Smooth muscle cell of the brain vasculature (primary cell): ENCODE measurements around the gene FXYD5.
"Not testable (repeated sequence)": the region's sequence is repeated elsewhere in the genome, so short reads cannot be mapped to it uniquely, and the experiment has no call there.

Source experiments
- DNase-seq: peaks from one replicate; pipeline ENCODE4 v3.0.0-alpha.2; 2012; ENCODE audit warnings: low read depth, low spot score

Gene FXYD5

DNA sequence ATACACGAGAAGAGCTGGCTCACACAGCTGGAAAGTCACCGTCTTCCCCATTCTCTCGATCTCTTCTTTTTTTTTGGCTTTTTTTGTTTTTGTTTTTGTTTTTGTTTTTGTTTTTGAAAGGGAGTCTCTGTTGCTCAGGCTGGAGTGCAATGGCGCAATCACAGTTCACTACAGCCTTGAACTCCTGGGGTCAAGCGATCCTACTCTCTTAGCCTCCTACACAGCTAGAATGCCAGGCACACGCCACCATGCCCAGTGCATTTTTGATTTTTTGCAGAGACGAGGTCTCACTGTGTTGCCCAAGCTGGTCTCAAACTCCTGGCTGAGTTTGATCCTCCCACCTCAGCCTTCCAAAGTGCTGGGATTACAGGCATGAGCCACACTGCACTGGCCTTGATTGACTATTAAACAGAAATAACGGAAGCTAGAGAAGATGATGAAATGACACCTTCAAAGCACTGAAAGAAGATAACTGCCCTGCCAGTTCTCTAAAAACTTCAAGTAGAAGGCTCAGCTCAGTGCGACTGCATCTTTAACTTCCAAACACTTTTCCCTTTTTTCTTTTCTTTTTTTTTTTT is 34.9 kb upstream of the FXYD5 start:
- no peak for DNase-seq

DNA sequence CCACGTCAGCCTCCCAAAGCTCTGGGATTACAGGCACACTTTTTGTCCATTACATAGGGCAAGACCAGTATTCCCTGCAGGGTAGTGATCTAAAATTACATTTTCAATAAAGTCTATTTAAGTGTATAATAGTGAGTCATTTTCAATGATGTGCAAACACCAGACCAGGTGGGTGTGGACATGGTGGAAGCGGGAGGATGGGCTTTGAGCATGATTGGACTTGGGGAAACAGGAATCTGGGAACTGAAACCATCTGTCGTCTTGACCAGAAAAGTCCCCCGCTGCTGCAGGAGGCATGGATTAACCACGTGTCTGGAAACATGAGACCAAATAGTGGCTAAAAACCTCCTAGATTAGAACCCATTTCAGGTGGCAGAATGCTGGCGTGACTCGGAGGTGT is 34.0 kb upstream of the FXYD5 start:
- DNase-seq, result peak; percentile 52

DNA sequence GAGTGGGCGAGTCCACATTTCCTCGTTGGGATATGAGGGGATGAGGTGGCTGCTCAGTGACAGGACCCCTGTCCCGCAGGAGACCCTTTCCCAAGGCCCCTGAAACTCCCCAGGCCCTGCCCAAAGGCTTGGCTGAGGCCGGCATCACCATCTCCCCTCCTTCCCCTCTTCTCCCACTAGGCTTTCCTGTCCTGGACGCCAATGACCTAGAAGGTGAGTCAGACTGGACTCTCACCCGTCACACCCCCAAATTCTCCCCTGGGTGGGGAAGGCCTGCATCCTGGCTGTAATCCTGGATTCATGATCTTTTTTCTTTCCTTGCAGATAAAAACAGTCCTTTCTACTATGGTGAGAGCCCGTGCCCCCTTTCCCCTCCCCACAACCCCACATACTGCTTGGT is 33.6 kb upstream of the FXYD5 start:
- no peak for DNase-seq

DNA sequence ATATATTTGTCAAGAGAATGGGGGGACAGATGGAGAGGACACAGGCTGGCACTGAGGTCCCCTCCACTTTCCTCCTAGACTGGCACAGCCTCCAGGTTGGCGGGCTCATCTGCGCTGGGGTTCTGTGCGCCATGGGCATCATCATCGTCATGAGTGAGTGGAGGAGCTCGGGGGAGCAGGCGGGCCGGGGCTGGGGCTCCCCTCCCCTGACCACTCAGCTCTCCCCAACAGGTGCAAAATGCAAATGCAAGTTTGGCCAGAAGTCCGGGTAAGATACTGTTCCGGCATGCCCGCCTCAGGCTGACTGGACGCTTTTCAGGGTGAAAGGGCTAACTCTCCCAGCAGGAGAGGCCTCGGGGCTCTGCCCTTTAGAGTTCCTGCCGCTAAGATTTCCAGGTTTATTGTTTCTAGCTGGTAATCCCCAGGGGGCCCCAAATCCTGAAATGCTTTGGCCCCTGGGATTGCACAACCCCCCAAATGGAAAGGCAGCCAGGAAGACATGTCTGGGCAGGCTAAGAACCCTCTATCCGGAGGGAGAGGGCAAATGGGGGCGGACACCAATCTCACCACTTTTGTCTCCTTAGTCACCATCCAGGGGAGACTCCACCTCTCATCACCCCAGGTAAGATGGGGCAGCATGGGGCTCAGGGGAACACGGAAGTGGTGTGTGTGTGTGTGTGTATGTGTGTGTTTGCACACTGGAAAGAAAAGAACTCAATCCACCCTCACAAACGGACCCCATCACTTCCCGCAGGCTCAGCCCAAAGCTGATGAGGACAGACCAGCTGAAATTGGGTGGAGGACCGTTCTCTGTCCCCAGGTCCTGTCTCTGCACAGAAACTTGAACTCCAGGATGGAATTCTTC is 31.6 kb upstream of the FXYD5 start:
- DNase-seq, result no peak

DNA sequence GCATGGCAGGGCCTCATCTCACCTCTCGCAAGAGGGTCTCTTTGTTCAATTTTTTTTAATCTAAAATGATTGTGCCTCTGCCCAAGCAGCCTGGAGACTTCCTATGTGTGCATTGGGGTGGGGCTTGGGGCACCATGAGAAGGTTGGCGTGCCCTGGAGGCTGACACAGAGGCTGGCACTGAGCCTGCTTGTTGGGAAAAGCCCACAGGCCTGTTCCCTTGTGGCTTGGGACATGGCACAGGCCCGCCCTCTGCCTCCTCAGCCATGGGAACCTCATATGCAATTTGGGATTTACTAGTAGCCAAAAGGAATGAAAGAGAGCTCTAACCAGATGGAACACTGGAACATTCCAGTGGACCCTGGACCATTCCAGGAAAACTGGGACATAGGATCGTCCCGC is 31.0 kb upstream of the FXYD5 start:
- no peak for DNase-seq

DNA sequence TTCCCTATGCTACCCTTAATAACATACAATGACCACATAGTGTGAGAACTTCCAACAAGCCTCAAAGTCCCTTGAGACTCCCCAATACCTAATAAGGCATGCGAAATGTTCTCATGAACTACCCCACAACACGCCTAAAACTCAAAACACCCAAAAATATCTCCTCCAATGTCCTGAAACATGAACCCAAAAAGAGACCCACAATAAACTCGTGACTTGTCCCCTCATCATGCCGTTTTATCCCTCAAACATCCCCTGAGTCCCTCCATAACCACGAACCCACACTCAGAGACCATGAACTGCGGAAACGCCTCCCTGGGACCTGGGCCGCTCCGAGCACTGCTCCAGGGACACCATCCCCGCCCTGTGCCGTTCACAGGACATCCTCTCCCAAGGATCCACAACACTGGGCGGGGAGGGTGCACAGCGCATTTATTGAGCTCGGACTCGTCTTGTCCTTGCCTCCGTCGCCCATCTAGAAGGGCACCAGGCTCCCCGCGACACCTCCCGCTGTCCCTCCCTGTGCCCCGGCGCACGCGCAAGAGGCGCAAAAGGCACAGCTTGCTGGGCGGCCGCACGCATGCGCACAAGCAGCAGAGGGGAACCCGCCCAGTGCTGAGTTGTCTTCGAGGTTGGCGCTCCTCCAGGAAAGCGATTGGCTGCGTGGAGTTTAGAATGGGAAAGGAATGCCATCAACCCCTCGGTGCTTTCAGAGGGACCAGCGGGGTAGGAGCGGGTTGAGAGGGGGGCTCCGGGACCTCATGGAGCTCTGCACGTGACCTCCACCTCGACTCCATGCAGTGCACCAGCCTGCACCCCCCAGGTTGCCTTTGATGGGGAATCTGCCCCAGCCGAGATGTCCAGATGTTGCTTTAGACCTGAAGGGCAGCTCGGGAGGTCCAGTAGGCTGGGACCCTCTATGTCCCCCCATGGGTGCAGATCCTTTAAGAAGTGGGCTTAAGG is 30.2 kb upstream of the FXYD5 start:
- DNase-seq, result peak; percentile 69

DNA sequence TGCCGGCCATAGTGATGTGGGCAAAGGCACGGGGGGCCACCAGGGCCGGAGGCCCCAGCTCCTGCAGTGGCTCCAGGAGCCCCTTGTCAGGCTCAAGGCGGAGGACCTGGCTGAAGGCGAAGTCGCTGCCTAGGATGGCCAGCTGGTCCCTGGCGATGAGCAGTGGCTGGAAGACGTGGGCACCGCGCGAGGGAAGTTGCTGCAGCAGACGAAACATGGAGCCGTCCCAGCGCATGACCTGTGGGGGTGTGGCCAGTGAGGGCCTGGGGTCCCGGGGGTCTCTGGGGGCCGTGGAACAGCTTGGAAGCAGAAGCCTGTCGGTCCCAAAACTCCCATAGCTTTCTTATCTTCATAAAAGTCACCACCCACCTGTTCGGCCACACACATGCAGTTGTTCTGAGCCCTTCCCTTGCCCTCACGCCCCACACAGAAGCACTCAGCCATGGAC is 29.2 kb upstream of the FXYD5 start:
- no peak for DNase-seq

DNA sequence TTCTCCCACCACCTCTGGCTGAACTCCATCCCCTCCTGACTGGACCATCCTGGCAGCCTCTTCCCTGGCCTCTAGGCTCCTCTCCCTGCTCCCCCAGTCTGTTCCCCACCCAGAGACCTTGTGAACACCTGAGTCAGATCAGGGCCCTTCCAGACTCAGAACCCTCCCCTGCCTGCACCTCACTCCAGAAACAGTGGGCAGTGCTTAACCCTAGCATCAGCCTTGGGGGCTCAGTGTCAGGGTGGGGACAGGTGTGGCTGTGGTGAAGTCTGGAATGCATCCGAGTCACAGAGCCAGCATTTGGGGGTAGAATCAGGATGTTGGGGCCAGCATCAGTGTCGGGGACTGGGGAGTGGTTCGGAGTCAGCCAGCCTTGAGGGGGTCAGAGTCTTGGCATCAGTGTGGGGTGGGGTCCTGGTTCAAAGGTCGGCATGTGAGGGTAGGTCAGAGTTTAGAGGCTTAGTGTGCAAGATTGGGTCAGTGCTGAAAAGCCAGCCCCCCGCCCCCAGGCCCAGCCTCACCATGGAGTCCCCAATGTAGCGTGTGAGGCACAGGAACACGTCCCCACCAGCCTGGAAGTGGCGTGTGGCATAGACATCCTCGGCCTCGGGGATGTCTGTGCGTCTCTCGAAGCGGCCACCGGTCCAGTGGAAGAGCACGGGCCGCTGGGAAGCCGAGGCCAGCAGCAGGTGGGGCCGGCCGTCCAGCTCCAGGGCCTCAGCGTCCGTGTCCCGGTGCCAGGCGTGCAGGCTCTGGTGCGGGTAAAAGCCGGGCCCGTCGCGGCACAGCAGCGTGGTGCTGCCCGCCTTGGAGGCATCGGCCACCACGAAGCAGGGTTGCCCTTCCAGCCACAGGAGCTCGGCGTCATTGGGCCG is 28.5 kb upstream of the FXYD5 start:
- no peak for DNase-seq

DNA sequence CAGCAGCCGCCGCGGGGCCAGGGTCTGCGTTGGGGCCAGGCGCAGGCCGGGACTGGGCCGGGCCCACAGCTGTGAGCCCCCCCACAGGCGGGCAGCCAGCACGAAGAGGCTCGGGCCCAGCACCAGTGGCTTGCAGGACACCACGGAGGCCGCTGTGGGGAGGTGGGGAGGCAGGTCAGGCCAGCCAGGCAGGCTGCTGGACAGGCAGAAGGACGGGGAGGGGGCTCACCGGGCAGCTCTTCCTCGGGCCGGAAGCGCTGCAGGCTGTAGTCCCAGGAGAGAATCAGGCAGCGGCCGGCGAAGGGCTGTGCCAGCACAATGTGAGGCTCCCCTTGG is 27.9 kb upstream of the FXYD5 start:
- DNase-seq, result no peak

DNA sequence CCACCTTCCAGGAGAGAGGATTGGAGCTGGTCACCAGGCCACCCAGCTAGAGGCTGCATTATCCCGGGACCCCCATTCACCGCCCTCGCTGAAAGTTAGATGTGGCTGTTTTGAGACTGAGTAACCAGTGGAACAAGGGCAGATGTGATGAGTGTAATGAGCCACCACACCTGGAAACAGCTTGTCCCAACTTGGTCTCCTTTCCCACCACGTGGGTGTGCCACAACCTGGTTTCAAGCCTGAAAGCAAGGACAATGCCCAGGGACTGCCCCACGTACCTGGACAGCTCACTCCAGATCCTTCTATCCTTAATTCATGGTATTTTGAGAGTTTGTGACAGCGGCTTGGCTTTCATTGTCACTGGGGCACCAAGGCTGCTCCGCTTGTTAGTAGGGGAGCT is 26.7 kb upstream of the FXYD5 start:
- DNase-seq, result no peak

DNA sequence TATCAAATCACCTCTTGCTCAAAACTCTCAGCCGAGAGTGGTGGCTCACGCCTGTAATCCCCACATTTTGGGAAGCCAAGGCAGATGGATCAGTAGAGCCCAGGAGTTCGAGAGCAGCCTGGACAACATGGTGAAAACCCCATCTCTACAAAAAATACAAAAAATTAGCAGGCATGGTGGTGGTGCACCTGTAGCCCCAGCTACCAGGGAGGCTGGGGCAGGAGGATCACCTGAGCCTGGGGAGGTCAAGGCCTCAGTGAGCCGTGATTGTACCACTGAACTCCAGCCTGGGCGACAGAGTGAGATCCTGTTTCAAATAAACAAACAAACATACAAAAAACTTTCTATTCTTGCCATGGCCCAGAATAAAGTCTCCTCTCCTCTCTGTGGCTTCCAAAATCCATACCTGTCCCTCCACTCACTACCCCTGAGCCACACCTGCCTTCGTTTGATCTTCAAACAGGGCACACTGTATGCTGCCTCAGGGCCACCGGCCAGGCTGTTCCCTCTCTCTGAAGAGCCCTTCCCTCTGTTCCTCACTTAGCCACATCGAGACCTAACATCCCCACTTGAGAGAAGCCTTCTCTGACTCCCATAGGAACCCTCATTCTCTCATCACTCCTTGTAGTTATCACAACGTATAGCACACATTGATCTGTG is 26.0 kb upstream of the FXYD5 start:
- DNase-seq, result no peak

DNA sequence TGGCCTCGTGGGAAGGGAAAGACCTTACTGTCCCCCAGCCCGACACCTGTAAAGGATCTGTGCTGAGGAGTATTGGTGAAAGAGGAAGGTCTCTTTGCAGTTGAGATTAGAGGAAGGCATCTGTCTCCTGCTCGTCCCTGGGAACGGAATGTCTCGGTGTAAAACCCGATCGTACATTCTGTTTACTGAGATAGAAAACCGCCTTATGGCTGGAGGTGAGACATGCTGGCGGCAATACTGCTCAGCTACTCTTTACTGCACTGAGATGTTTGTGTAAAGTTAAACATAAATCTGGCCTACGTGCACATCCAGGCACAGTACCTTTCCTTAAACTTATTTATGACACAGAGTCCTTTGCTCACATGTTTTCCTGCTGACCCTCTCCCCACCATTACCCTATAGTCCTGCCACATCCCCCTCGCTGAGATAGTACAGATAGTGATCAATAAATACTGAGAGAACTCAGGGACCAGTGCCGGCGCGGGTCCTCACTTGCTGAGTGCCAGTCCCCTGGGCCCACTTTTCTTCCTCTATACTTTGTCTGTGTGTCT is 24.7 kb upstream of the FXYD5 start:
- not testable (repeated sequence) for DNase-seq

DNA sequence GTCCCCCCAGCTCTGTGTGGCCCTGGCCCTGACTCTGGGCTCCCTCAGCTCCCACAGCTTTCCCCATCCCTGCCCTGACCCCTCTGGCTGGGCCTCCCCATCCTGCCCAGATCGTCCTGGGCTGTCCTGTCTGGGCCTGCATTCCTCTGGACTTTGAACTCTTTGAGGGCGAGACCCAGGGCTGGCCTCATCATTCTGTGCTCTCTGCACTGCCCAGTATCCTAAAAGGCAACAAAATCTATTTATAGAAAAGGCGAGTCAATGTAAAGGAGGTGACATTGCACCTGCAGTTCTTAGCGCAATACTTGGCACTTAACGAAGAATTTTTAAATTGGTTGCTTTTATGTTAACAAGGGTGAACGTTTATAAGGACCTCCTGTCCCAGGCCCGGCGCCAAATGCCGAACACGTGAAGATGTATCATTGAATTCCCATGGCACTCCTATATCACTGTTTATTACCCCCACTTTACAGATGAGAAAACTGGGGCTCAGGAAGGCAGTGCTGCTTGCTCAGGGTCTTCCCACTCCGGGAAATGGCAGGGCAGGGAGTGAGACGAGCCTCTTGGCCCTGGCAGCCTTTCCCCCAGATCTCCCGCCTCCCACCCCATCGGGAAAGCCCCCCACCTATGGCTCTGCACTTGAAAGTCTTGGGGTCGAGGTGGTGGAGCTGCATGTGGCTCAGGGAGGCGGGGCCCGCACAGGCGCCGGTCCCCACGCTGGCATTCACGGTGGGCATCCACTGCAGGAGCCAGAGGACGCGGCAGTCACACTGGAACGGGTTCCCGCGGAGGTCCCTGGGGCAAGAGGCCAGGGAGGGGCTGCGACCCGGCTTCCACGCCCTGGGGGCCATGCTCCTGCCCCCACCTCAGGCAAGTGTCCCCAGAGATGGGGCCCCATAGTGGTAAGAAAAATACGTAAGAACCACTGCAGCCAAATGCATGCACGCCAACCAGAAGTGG is 23.5 kb upstream of the FXYD5 start:
- DNase-seq, result no peak

DNA sequence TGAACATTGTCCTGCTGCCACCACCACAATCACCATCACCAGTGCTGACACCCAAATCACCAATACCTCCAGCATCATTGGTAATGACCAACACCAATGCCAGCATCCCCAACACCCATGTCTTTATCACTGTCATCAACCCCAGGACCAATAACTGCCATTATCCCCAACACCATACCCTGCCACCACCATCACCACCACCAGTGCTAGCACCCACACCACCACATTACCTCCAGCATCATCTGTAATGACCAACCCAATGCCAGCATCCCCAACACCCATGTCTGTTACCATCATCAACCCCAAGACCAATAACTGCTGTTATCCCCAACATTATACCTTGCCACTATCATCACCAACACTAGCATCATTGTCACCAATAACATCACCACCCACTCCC is 22.3 kb upstream of the FXYD5 start:
- no peak for DNase-seq

DNA sequence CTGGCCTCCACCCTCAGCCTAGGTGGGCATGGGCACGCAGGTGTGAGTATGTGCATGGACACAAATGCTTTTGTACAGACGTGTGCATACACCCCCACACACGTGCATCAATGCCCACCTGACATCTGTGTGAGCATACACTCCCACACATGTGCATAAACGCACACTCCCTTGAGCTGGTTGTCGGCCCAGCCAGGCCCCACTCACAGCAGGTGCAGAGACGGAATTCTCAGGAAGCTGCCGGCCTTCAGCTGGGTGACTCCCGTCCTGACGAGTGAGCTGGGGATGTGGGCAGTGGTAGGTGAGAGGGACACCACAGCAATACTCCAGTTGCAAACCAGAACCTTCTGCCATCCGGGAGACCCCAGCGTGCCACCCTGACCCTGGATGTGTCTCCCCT is 20.7 kb upstream of the FXYD5 start:
- DNase-seq, result no peak

DNA sequence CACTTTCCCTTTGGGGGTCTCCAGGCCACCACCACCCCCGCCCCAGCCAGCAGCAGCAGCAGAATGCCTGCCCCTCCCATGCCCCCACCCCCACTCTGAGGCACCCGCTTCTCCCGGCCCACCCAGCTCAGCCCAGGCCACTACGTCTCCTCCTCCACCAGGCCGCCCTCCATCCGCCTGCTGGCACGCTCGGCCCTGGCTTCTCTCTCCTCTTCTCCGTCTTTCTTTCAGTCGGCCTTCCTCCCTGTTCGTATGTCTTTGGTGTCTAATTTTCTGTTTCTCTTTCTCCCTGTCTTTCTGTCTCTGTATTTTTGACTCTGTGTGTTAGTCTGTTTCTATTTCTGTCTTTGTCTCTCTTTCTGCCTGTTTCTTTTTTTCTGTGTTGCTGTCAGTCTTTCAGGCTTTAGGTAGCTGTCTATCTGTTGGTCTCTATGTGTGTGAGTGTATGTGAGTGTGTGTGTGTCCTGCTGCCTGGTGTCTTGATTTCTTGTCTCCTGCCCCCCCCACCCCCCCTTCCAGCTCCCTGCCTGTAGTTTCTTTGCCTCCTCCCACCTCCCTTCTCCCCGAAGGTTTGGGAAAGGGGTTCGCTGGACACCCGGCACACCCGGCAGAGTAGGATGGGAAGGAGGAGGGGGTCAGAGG is 19.8 kb upstream of the FXYD5 start, which contains the start of gene LGI4:
LGI4 (minus strand) TSS at position 459 of the 642 bp plus-strand sequence; CDS start at position 80, 379 bp downstream.
- no peak for DNase-seq

DNA sequence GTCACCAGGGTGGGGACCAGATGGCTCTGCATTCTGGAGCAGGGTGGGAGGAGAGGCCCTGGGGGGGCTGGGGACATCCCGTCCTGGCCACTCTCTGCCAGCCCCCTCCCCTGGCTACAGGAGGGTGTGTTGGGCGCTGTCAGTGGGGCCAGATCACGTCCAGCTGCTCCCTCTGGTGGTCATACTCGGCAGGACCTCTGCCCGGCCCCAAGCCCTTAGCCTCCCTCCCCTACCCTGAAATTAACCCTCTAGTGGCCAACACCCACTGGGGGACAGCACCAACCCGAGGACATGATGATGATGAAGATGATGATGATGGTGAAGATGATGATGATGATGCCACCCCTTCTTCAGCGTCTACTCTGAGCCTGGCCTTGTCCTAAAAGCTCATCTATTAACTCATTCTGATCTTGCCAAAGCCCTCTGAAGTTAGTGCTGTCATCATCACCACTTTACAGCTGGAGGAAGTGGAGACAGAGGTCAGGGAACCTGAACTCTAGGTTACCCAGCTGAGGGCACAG is 19.1 kb upstream of the FXYD5 start:
- DNase-seq, result no peak

DNA sequence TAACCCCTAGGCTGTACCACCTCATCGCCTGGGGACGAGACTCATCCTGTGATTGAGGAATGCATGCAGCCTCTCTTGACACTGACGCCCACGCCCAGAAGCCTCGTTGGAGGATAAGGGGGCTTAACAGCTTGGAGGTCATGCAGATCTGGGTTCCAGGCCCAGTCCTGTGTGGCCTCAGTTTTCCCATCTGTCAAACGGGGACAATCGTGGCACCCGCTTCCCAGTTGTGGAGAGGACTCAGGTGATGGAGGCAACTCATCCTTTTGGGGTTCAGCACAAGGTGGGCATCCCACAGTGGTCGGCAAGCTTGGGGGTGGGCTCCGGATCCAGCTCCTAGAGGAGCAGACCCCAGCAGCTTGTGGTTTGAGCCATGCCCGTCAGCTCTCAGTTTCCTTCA is 18.3 kb upstream of the FXYD5 start:
- DNase-seq, result no peak
